ENCODE measurements around the gene GTF3C4.

Gene GTF3C4

DNA sequence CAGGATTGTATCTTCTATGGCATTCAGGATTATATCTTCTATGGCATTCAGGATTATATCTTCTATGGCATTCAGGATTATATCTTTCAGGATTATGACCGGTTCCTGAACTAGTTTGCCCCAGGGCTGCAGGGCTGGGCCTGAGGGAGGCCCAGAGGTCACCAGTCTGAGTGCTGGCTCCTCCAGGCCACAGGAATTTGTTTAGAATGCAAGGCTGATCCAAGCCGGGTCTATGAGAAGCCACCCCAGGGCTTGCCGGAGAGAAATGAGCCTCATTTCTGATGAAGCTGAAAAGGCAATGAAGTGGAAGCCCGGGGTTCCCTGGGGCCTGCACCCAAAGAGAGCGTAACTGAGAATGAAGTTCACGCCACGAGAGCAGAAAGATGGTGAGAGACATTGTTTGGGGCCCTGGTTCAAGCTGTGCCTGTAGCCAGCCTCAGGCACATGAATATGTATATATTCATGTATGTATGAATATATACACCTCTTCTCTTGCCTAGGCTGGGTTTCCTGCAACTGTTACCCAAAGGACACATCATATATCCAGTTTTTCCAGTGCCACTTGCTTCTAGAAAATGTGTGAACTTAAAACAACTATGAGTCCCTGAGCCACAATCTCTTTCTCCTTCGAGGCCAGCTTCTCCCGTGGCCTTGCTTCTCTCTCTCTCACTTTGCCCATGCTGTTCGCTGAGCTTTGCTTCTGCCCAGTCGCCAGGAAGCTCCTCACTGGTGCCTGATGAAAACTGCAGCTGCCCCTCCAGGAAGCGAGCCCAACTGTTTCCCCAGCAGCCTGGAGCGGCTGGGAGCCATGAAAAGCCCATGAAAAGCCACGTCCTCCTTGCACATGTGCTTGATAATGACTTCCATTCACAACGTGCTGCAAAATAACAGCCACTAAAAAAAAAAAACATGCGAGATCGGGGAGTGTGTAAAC is 62.3 kb downstream of the GTF3C4 start:
- DNase-seq: no peak

DNA sequence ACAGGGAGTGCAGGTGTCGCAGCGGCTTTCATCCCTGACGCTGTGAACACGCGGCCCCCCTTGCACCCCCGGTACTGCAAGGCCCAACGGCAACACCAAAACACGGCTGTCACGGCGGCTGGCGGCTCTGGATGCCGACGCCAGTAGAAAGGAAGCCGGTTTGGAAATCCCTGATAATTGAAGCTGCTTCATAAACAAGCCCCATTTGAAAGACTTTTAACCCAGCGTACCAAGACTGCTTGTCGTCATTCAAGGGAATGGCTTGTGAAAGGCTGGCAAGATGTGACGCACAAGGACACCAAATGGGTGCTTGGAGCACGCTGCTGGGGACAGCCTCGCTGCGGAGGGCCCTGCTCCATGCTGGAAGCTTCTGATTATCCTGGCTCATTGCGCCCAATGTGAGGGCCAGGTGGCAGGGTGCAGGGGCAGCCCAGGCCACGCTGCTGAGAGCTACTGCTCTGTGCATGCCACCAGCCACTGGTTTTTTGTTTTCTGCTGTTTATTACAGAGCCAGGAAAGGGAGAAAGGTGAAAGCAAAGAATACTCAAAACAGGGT is 63.1 kb downstream of the GTF3C4 start:
- no peak for DNase-seq

DNA sequence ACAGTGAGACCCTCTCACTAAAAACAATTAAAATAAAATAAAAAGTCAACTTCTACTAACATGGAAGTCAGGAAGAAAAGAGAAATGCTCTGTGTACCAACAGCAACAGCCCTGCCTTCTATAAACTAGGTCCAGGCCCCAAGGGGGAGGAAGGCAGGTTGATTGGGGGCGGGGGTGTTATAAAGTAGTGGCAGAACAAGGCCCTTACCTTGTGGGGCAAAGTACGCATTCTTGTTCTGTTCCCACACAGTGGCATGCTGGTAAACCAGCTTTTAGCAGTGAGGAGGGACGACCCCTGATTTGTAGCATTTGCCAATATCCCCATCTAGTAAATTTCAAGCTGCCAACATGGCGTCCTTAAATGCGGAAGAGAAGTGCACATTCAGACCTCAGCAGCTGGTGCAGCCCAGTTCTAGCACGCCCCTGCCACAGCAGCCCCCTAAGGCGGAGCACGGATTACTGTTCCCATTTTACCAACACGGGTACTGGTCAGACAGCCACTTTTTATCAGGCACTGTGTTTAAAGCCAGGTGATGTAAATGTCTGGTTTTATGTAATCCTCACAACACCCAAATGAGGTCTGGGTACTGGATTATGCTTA is 69.5 kb downstream of the GTF3C4 start:
- DNase-seq: no peak

DNA sequence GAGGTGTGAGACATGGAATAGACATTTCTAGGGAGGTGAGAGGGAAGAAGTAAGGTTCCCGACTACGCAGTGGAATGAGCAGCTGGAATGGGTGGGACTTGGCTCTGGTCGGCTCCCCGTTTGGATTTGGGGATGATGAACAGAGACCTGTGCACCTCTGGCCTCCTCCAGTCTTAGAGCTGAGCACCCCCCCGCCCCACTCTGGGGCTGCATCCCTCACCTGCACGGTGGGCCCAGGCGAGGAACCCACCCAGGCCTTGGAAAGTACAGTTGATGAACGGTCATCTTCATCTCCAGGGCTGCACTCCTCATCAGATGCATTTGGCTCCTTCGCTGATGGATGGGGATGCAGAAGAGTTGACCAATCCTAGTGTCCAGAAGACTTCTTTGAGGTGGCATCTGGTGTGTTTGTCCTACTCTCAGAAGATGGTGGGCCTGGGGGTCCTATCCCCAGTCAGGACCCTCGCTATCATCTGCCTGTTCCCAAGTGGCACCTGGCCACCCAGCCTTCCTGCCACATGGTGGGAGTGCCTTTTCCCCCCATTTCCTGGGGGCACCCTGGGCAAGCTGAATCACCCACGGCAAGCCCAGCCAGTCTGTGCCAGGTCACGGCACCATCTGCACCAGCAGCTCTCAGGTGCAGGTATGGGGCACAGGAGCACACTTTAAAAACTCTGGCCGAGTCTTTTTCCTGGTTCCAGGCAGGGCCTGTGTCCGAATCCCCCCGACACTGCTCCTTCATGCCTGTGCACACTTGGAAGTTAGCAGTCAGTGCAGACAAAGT is 70.5 kb downstream of the GTF3C4 start:
- DNase-seq: no peak

- no peak for DNase-seq
Measured at GRCh38 chr9:132742821-132743311, 72.6 kb downstream of the GTF3C4 start.

GRCh38 chr9:132743931-132744479 is 73.7 kb downstream of the GTF3C4 start:
- DNase-seq: no peak

Measured in NCI-H82 (cell line).